Mesenchymal stem cell (in vitro differentiated cells and primary cell): ENCODE measurements around the gene ATP5F1D.

Experiments used
- DNase-seq: peaks from one replicate; pipeline ENCODE4 v3.0.0-alpha.2; 2013
- H2AFZ ChIP-seq: one replicate; pipeline ENCODE4 v1.6.1; 2013; ENCODE audit warnings: low read depth, mild to moderate bottlenecking, control low read depth, inconsistent platforms, low read length, moderate library complexity
- H2AK5ac ChIP-seq: 2 replicates; pipeline ENCODE4 v1.6.1; 2013; ENCODE audit warnings: low read length, moderate library complexity, mild to moderate bottlenecking, inconsistent platforms; ENCODE audit not compliant: severe bottlenecking
- H2BK120ac ChIP-seq: one replicate; pipeline ENCODE4 v1.6.1; 2013; ENCODE audit warnings: low read depth, mild to moderate bottlenecking, inconsistent platforms, low read length, moderate library complexity
- H2BK12ac ChIP-seq, 2 experiments: one replicate each; pipeline ENCODE4 v1.6.1; 2013; ENCODE audit warnings: inconsistent platforms in 2 of 2, low read length in 2 of 2, mild to moderate bottlenecking in 2 of 2, moderate library complexity in 2 of 2, control low read depth in 1 of 2
- H2BK15ac ChIP-seq: one replicate; pipeline ENCODE4 v1.6.1; 2013; ENCODE audit warnings: mild to moderate bottlenecking, low read depth, inconsistent platforms; ENCODE audit not compliant: poor library complexity, severe bottlenecking
- H2BK5ac ChIP-seq: 2 replicates; pipeline ENCODE4 v1.6.1; 2013; ENCODE audit warnings: low read depth, mild to moderate bottlenecking, low read length, control low read depth, inconsistent platforms; ENCODE audit not compliant: poor library complexity, severe bottlenecking
- H3K14ac ChIP-seq, 2 experiments: one replicate each; pipeline ENCODE4 v1.6.1; 2013; ENCODE audit warnings: inconsistent platforms in 2 of 2, low read length in 2 of 2, control low read depth in 1 of 2, mild to moderate bottlenecking in 1 of 2, moderate library complexity in 1 of 2
- H3K18ac ChIP-seq, 2 experiments: one replicate each; pipeline ENCODE4 v1.6.1; 2013; ENCODE audit warnings: inconsistent platforms in 2 of 2, low read length in 2 of 2, control low read depth in 1 of 2, low read depth in 1 of 2, mild to moderate bottlenecking in 1 of 2
- H3K23ac ChIP-seq, 2 experiments: one replicate each; pipeline ENCODE4 v1.6.1; 2013; ENCODE audit warnings: inconsistent platforms in 2 of 2, low read length in 2 of 2, mild to moderate bottlenecking in 2 of 2, moderate library complexity in 2 of 2, control low read depth in 1 of 2
- H3K27ac ChIP-seq: 2 replicates; pipeline ENCODE4 v1.5.1; 2013; ENCODE audit warnings: mild to moderate bottlenecking, moderate library complexity, low read length, control low read depth, inconsistent platforms; ENCODE audit not compliant: poor library complexity, severe bottlenecking
- H3K27me3 ChIP-seq, 2 experiments: 2 replicates each; pipeline versions ENCODE4 v1.6.1 to v1.7.0; 2013; ENCODE audit warnings: low read length in 2 of 2, mild to moderate bottlenecking in 2 of 2, moderate library complexity in 2 of 2, control low read depth in 1 of 2, inconsistent platforms in 1 of 2; ENCODE audit not compliant: control insufficient read depth in 1 of 2, insufficient read depth in 1 of 2
- H3K36me3 ChIP-seq, 2 experiments: 2 replicates each; pipeline versions ENCODE4 v1.6.1 to v1.7.0; 2013; ENCODE audit warnings: low read length in 2 of 2, control low read depth in 1 of 2, inconsistent platforms in 1 of 2, low read depth in 1 of 2, mild to moderate bottlenecking in 1 of 2; ENCODE audit not compliant: insufficient read depth in 2 of 2, control insufficient read depth in 1 of 2
- H3K4ac ChIP-seq, 2 experiments: one replicate each; pipeline ENCODE4 v1.6.1; 2013; ENCODE audit warnings: inconsistent platforms in 2 of 2, low read length in 2 of 2, mild to moderate bottlenecking in 2 of 2, moderate library complexity in 2 of 2, control low read depth in 1 of 2, low read depth in 1 of 2
- H3K4me1 ChIP-seq: 2 replicates; pipeline ENCODE4 v1.6.1; 2013; ENCODE audit warnings: low read depth, low read length, control low read depth; ENCODE audit not compliant: control insufficient read depth, insufficient read depth
- H3K4me2 ChIP-seq: 2 replicates; pipeline ENCODE4 v1.6.1; 2013; ENCODE audit warnings: low read length, mild to moderate bottlenecking, inconsistent platforms; ENCODE audit not compliant: poor library complexity, severe bottlenecking
- H3K4me3 ChIP-seq, 2 experiments: 2 replicates each; pipeline versions ENCODE4 v1.5.1 to v1.7.0; 2013; ENCODE audit warnings: low read length in 2 of 2, mild to moderate bottlenecking in 2 of 2, control low read depth in 1 of 2, low read depth in 1 of 2; ENCODE audit not compliant: insufficient read depth in 1 of 2
- H3K79me1 ChIP-seq: replicated peaks from 2 replicates; pipeline ENCODE4 v1.6.1; 2013; ENCODE audit warnings: mild to moderate bottlenecking, control low read depth, low read length, inconsistent platforms; ENCODE audit not compliant: poor library complexity, severe bottlenecking
- H3K9ac ChIP-seq: 2 replicates; pipeline ENCODE4 v1.7.0; 2013; ENCODE audit warnings: mild to moderate bottlenecking, low read length, moderate library complexity
- H3K9me3 ChIP-seq: 2 replicates; pipeline ENCODE4 v1.7.0; 2013; ENCODE audit warnings: mild to moderate bottlenecking, low read length; ENCODE audit not compliant: control insufficient read depth
- H4K8ac ChIP-seq: one replicate; pipeline ENCODE4 v1.6.1; 2013; ENCODE audit warnings: inconsistent platforms, mild to moderate bottlenecking, low read length, moderate library complexity
- H4K91ac ChIP-seq: one replicate; pipeline ENCODE4 v1.6.1; 2013; ENCODE audit warnings: mild to moderate bottlenecking, low read length, inconsistent platforms
- WGBS: methylation state at CpG from one replicate; pipeline ENCODE4 v1.1.7; 2013; ENCODE audit warnings: mixed read lengths; 5-methylcytosine and 5-hydroxymethylcytosine counted together

ATP5F1D gene

GRCh38 chr19:1214299-1214861 lies 27.2 kb upstream of the ATP5F1D start:
- H2BK5ac ChIP-seq, result no peak overlapping the region
- no peak overlapping the region for H3K4me2 ChIP-seq
- no peaks in the 10 kb centered on the region for H3K27me3 ChIP-seq
- peak overlapping the region; percentile 33 for H4K8ac ChIP-seq
- H2BK12ac ChIP-seq, result peak overlapping the region in 1 of 2 experiments; percentile 79
- H3K79me1 ChIP-seq, result peaks cover 2% of the 10 kb centered on the region
- no peak overlapping the region for H2AFZ ChIP-seq
- no peaks in the 10 kb centered on the region for H3K9me3 ChIP-seq
- H3K18ac ChIP-seq, result peak overlapping the region; percentile 24 to 76
- WGBS, result 85% methylated on average over 21 of the region's 21 CpGs
- peak overlapping the region; percentile 41 to 80 for H3K4ac ChIP-seq
- no peak overlapping the region for H3K9ac ChIP-seq
- H3K27ac ChIP-seq, result peak overlapping the region; percentile 71
- H3K14ac ChIP-seq, result peak overlapping the region in 1 of 2 experiments; percentile 50
- H3K4me3 ChIP-seq, result no peak overlapping the region
- H3K23ac ChIP-seq, result peak overlapping the region in 1 of 2 experiments; percentile 25
- no peak overlapping the region for H2AK5ac ChIP-seq
- H2BK120ac ChIP-seq, result no peak overlapping the region
- peak overlapping the region; percentile 20 for H2BK15ac ChIP-seq
- H3K36me3 ChIP-seq, result peaks cover 10 to 59% of the 10 kb centered on the region in 2 experiments
- no peak for DNase-seq
- H4K91ac ChIP-seq, result peak overlapping the region; percentile 78
- peaks cover 60% of the 10 kb centered on the region for H3K4me1 ChIP-seq

- Histone ChIP-seq H3K27ac (peak overlapping the region; percentile 76), H2BK12ac (peak overlapping the region in 1 of 2 experiments; percentile 79)
Measured at GRCh38 chr19:1214862-1215731, 26.5 kb upstream of the ATP5F1D start.

GRCh38 chr19:1216756-1217155 lies 24.8 kb upstream of the ATP5F1D start:
- H3K9ac ChIP-seq, result no peak overlapping the region
- DNase-seq, result no peak

More at GRCh38 chr19:1214862-1215731, 26.5 kb upstream of the ATP5F1D start:
- Histone ChIP-seq H3K18ac (peak overlapping the region in 1 of 2 experiments; percentile 76), H2BK120ac (no peak overlapping the region), H2BK15ac (peak overlapping the region; percentile 36), H3K9ac (no peak overlapping the region), H3K36me3 (peaks cover 6 to 57% of the 10 kb centered on the region in 2 experiments), H3K14ac (peak overlapping the region in 1 of 2 experiments; percentile 68), H2AK5ac (peak overlapping the region; percentile 91), H4K91ac (peak overlapping the region; percentile 78), H3K4me3 (no peak overlapping the region), H3K79me1 (peaks cover 4% of the 10 kb centered on the region), H3K27me3 (no peaks in the 10 kb centered on the region), H3K4me2 (no peak overlapping the region), H2AFZ (no peak overlapping the region), H3K4me1 (peaks cover 53% of the 10 kb centered on the region), H4K8ac (no peak overlapping the region), H3K23ac (peak overlapping the region in 1 of 2 experiments; percentile 66), H2BK5ac (peak overlapping the region; percentile 36), H3K4ac (peak overlapping the region; percentile 10 to 80), H3K9me3 (no peaks in the 10 kb centered on the region)
- WGBS, result 93% methylated on average over 26 of the region's 26 CpGs
- DNase-seq, result no peak

GRCh38 chr19:1217366-1217765 lies 24.2 kb upstream of the ATP5F1D start:
- Histone ChIP-seq H2BK120ac (no peak overlapping the region), H3K4me1 (peaks cover 41% of the 10 kb centered on the region), H4K8ac (no peak overlapping the region), H3K23ac (no peak overlapping the region), H3K4ac (no peak overlapping the region), H3K27ac (no peak overlapping the region), H4K91ac (no peak overlapping the region), H2AFZ (no peak overlapping the region), H2BK15ac (no peak overlapping the region), H3K4me3 (no peak overlapping the region), H3K18ac (no peak overlapping the region), H2BK5ac (no peak overlapping the region), H2AK5ac (no peak overlapping the region), H3K79me1 (peaks cover 24% of the 10 kb centered on the region), H3K4me2 (no peak overlapping the region), H3K9me3 (no peaks in the 10 kb centered on the region), H3K27me3 (no peaks in the 10 kb centered on the region), H3K9ac (no peak overlapping the region), H3K36me3 (peaks cover 19 to 66% of the 10 kb centered on the region in 2 experiments), H3K14ac (no peak overlapping the region), H2BK12ac (peak overlapping the region in 1 of 2 experiments; percentile 24)
- no peak for DNase-seq
- WGBS, result 89% methylated on average over 15 of the region's 15 CpGs

More at GRCh38 chr19:1216756-1217155, 24.8 kb upstream of the ATP5F1D start:
- Histone ChIP-seq H2AFZ (no peak overlapping the region), H3K23ac (peak overlapping the region in 1 of 2 experiments; percentile 65), H3K9me3 (no peaks in the 10 kb centered on the region), H3K4me2 (no peak overlapping the region), H3K14ac (no peak overlapping the region), H3K4ac (peak overlapping the region in 1 of 2 experiments; percentile 20), H3K4me1 (peaks cover 46% of the 10 kb centered on the region), H3K27ac (peak overlapping the region; percentile 62), H2BK120ac (no peak overlapping the region), H3K36me3 (peaks cover 19 to 62% of the 10 kb centered on the region in 2 experiments), H2BK5ac (peak overlapping the region; percentile 53), H2BK15ac (no peak overlapping the region), H2BK12ac (peak overlapping the region in 1 of 2 experiments; percentile 33), H3K4me3 (no peak overlapping the region), H3K79me1 (peaks cover 18% of the 10 kb centered on the region), H4K91ac (no peak overlapping the region), H3K27me3 (no peaks in the 10 kb centered on the region), H4K8ac (no peak overlapping the region), H2AK5ac (peak overlapping the region; percentile 72), H3K18ac (no peak overlapping the region)
- WGBS, result 95% methylated on average over 12 of the region's 12 CpGs
